Uterus (tissue), 2 donors: ENCODE data around the gene NEXMIF.
"Not testable (repeated sequence)": the region's sequence is repeated elsewhere in the genome, so short reads cannot be mapped to it uniquely, and the experiment has no call there.

Experiments
- POLR2A ChIP-seq, 2 donors: fragments of 450-650 bp; IDR thresholded peaks; one replicate each; pipeline ENCODE4 v1.6.1; 2016; ENCODE audit warnings: antibody characterized with exemption in 2 of 2, mild to moderate bottlenecking in 1 of 2, moderate library complexity in 1 of 2
- TF ChIP-seq, protein P1 (sequence below), 4 experiments: fragments of 200-600 bp in 2 of 4; fragments of 450-650 bp in 2 of 4; sonication (generic) in 2 of 4; IDR thresholded peaks; one replicate each; pipeline ENCODE4 v1.5.1; 2016 to 2019; ENCODE audit warnings: antibody characterized with exemption in 4 of 4, mild to moderate bottlenecking in 2 of 4, moderate library complexity in 1 of 4

GRCh38 chrX:74819797-74820196 is 105.5 kb downstream of the NEXMIF start:
- not testable (repeated sequence) for TF ChIP-seq POLR2A (IDR thresholded peaks at IDR 0.05)
- TF ChIP-seq, protein P1, sequence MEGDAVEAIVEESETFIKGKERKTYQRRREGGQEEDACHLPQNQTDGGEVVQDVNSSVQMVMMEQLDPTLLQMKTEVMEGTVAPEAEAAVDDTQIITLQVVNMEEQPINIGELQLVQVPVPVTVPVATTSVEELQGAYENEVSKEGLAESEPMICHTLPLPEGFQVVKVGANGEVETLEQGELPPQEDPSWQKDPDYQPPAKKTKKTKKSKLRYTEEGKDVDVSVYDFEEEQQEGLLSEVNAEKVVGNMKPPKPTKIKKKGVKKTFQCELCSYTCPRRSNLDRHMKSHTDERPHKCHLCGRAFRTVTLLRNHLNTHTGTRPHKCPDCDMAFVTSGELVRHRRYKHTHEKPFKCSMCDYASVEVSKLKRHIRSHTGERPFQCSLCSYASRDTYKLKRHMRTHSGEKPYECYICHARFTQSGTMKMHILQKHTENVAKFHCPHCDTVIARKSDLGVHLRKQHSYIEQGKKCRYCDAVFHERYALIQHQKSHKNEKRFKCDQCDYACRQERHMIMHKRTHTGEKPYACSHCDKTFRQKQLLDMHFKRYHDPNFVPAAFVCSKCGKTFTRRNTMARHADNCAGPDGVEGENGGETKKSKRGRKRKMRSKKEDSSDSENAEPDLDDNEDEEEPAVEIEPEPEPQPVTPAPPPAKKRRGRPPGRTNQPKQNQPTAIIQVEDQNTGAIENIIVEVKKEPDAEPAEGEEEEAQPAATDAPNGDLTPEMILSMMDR (IDR thresholded peaks at IDR 0.05), result not testable (repeated sequence)
